SK-N-SH (cell line): ENCODE measurements around the gene NCSTN. TPM values are rescaled to one million over a fixed set of nuclear protein-coding genes. Genes with fewer than 3 reads are reported as not detected.
A peak's percentile ranks its signal among the peaks of the same experiment; 100 is the strongest.

Experiments used
- CTCF ChIA-PET: fragments of 300-600, 350-600 bp; formaldehyde crosslinking; extraction: SDS; loops from one replicate; lab custom pipeline; 2021; lab: Yijun Ruan, JAX
- POLR2A ChIA-PET: fragments of 350-600 bp; sonication (Branson Sonifier 250); formaldehyde crosslinking; extraction: SDS; loops from one replicate; lab custom pipeline; 2020; ENCODE audit warnings: antibody characterized with exemption, inconsistent platforms; lab: Yijun Ruan, JAX
- DNase-seq: peaks from one replicate; pipeline ENCODE4 v3.0.0; 2012
- H2AFZ ChIP-seq: fragments of 200-600 bp; sonication (generic); 2 replicates; pipeline ENCODE4 v1.8.1; 2016; ENCODE audit warnings: antibody characterized with exemption, mild to moderate bottlenecking, low read depth
- H3F3A ChIP-seq: fragments of 200-600 bp; sonication (generic); replicated peaks from 2 replicates; pipeline ENCODE3; 2016; ENCODE audit warnings: antibody characterized with exemption, mild to moderate bottlenecking; ENCODE audit not compliant: insufficient read depth
- H3K27ac ChIP-seq, 2 experiments: fragments of 200-500 bp in 1 of 2; fragments of 200-600 bp in 1 of 2; sonication (Bioruptor generic) in 1 of 2; sonication (generic), shearing (Covaris generic) in 1 of 2; 2 replicates each; pipeline versions ENCODE4 v1.5.1 to v1.6.1; 2014 to 2016; ENCODE audit warnings: low read depth in 2 of 2, inconsistent platforms in 1 of 2, low read length in 1 of 2, mild to moderate bottlenecking in 1 of 2, mixed read lengths in 1 of 2
- H3K27me3 ChIP-seq: fragments of 200-600 bp; sonication (generic), shearing (Covaris generic); 2 replicates; pipeline ENCODE4 v1.6.1; 2016; ENCODE audit warnings: mixed run types; ENCODE audit not compliant: insufficient read depth
- H3K36me3 ChIP-seq, 2 experiments: fragments of 200-500 bp in 1 of 2; fragments of 200-600 bp in 1 of 2; sonication (Bioruptor generic) in 1 of 2; sonication (generic) in 1 of 2; replicated peaks in 1 of 2; 2 replicates each; pipeline versions ENCODE3 to v1.5.1; 2014 to 2016; ENCODE audit warnings: low read length in 1 of 2, mild to moderate bottlenecking in 1 of 2; ENCODE audit not compliant: insufficient read depth in 2 of 2, control insufficient read depth in 1 of 2
- H3K4me1 ChIP-seq, 2 experiments: fragments of 200-500 bp in 1 of 2; fragments of 200-600 bp in 1 of 2; sonication (Bioruptor generic) in 1 of 2; sonication (generic), shearing (Covaris generic) in 1 of 2; 2 replicates each; pipeline versions ENCODE4 v1.5.1 to v1.6.1; 2014 to 2016; ENCODE audit warnings: low read depth in 1 of 2, low read length in 1 of 2, mixed run types in 1 of 2; ENCODE audit not compliant: insufficient read depth in 2 of 2, control insufficient read depth in 1 of 2
- H3K4me2 ChIP-seq: fragments of 200-600 bp; sonication (generic), shearing (Covaris generic); 2 replicates; pipeline ENCODE4 v1.6.1; 2017; ENCODE audit warnings: mixed run types
- H3K4me3 ChIP-seq, 2 experiments: fragments of 200-500 bp in 1 of 2; fragments of 200-600 bp in 1 of 2; sonication (Bioruptor generic) in 1 of 2; sonication (generic), shearing (Covaris generic) in 1 of 2; 2 replicates each; pipeline versions ENCODE4 v1.5.1 to v1.8.1; 2014 to 2016; ENCODE audit warnings: low read depth in 2 of 2, inconsistent platforms in 1 of 2, low read length in 1 of 2, mild to moderate bottlenecking in 1 of 2, mixed read lengths in 1 of 2, moderate library complexity in 1 of 2
- H3K79me2 ChIP-seq: fragments of 200-600 bp; sonication (generic); 2 replicates; pipeline ENCODE4 v1.8.1; 2017; ENCODE audit warnings: mild to moderate bottlenecking; ENCODE audit not compliant: insufficient read depth
- H3K9ac ChIP-seq: fragments of 200-600 bp; sonication (generic); 2 replicates; pipeline ENCODE4 v1.6.1; 2017; ENCODE audit warnings: mixed run types
- H3K9me2 ChIP-seq: fragments of 200-600 bp; sonication (generic); 2 replicates; pipeline ENCODE4 v1.6.1; 2017; ENCODE audit warnings: mixed run types
- H3K9me3 ChIP-seq: fragments of 200-600 bp; sonication (generic); 2 replicates; pipeline ENCODE4 v1.6.1; 2017; ENCODE audit warnings: mixed run types, mild to moderate bottlenecking, moderate library complexity
- H4K20me1 ChIP-seq: fragments of 200-600 bp; sonication (generic); 2 replicates; pipeline ENCODE4 v1.6.1; 2017; ENCODE audit warnings: mild to moderate bottlenecking, mixed run types; ENCODE audit not compliant: insufficient read depth
- CHD2 ChIP-seq: fragments of 150-350 bp; IDR thresholded peaks from 2 replicates; pipeline ENCODE4 v1.6.1; 2018; ENCODE audit warnings: low read length; ENCODE audit not compliant: partially characterized antibody
- ELF1 ChIP-seq: IDR thresholded peaks from 2 replicates; pipeline ENCODE4 v1.4.0; 2012
- FOSL2 ChIP-seq: IDR thresholded peaks from 2 replicates; pipeline ENCODE4 v1.4.0; 2012; ENCODE audit warnings: low read depth, mild to moderate bottlenecking, moderate library complexity, borderline replicate concordance
- MXI1 ChIP-seq: IDR thresholded peaks from 2 replicates; pipeline ENCODE4 v1.6.1; 2012; ENCODE audit warnings: mild to moderate bottlenecking, low read depth, low read length, improper control_type of control experiment
- NFIC ChIP-seq: IDR thresholded peaks from 2 replicates; pipeline ENCODE4 v1.4.0; 2012; ENCODE audit warnings: borderline replicate concordance
- NRF1 ChIP-seq: IDR thresholded peaks from 2 replicates; pipeline ENCODE4 v1.6.1; 2012; ENCODE audit warnings: low read depth, mild to moderate bottlenecking, low read length
- POLR2AphosphoS5 ChIP-seq: IDR thresholded peaks from 2 replicates; pipeline ENCODE4 v1.6.1; 2012; ENCODE audit warnings: low read depth, low read length
- RCOR1 ChIP-seq: fragments of 150-350 bp; IDR thresholded peaks from 2 replicates; pipeline ENCODE4 v1.6.1; 2017; ENCODE audit warnings: antibody characterized with exemption, low read length
- SIN3A ChIP-seq: IDR thresholded peaks from 2 replicates; pipeline ENCODE4 v1.6.1; 2012; ENCODE audit warnings: low read depth, mild to moderate bottlenecking, low read length, moderate library complexity, borderline replicate concordance
- USF1 ChIP-seq: IDR thresholded peaks from 2 replicates; pipeline ENCODE4 v1.4.0; 2012; ENCODE audit warnings: low read depth, borderline replicate concordance
- WGBS: methylation state at CpG from one replicate; pipeline ENCODE4 v1.1.6; 2017; ENCODE audit warnings: low lambda C conversion rate; 5-methylcytosine and 5-hydroxymethylcytosine counted together
- polyA plus RNA-seq, 3 experiments: library from polyadenylated mRNA; depleted of rRNA; stranded (reverse); fragments of >200 nt; gene quantifications; 2 replicates each; pipeline ENCODE4 v1.2.3, GENCODE V29; 2012
- TF ChIP-seq, protein P1 (sequence below): fragments of 150-350 bp; IDR thresholded peaks from 2 replicates; pipeline ENCODE4 v1.6.1; 2017; ENCODE audit warnings: antibody characterized with exemption, low read length, low read depth, borderline replicate concordance
- TF ChIP-seq, protein P2 (sequence below): IDR thresholded peaks from 2 replicates; pipeline ENCODE4 v1.4.0; 2012; ENCODE audit warnings: low read depth, borderline replicate concordance

The NCSTN gene
- polyA plus RNA-seq, 1 of the 3 experiments (the other 2 are of a cell fraction), result 165 TPM

- DNase-seq, result peak; percentile 86
- Histone ChIP-seq H3K9me2 (no peaks in the 10 kb centered on the region), H3K4me1 (peaks cover 0 to 35% of the 10 kb centered on the region in 2 experiments; a peak in 2 of 4 replicates), H3K79me2 (no peaks in the 10 kb centered on the region), H3K27me3 (no peaks in the 10 kb centered on the region; the same call in 1 of the 2 replicates), H4K20me1 (no peaks in the 10 kb centered on the region), H3K36me3 (no peaks in the 10 kb centered on the region), H3K27ac (peak overlapping the region in 1 of 2 experiments; percentile 84; a peak in 2 of 4 replicates), H3F3A (no peaks in the 10 kb centered on the region), H2AFZ (peak overlapping the region; percentile 96), H3K9ac (peak overlapping the region; percentile 92), H3K4me3 (peak overlapping the region; percentile 95 to 97), H3K4me2 (peak overlapping the region; percentile 86), H3K9me3 (no peaks in the 10 kb centered on the region)
- ChIA-PET CTCF (interaction anchor here (0.9 to 1.0 kb wide), 2 partner anchors 9 to 64 kb away, joined by 3 read pairs; no protein-coding TSS in a partner anchor), POLR2A (interaction anchor here (0.7 to 1.0 kb wide), 2 partner anchors 138 to 192 kb away, joined by 3 to 4 read pairs; partner anchors contain the start of gene DCAF8)
- 9% methylated on average over 49 of the region's 55 CpGs for WGBS
- no peak for TF ChIP-seq USF1
- peak; percentile 51 for TF ChIP-seq CHD2
These were observed 57.7 kb downstream of the NCSTN start for GRCh38 chr1:160400646-160401486.

DNA sequence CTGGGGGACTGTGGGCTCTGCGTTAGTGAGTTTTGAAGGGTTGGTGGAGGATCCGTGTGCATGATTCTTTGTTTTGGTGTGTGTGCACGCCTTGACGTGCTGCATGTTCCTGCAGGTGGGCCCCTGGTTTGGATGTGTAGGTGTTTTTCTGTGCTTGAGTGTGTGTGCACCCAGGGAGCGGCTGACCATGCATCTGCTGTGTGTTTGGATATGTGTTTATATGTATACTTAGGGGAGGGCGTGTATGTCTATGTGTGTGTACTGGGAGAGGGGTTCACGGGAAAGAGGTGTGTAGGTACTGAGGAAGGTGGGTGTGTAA lies 58.3 kb downstream of the NCSTN start:
- peak overlapping the region; percentile 96; the same call in 1 of the 2 replicates for H2AFZ ChIP-seq

More for the DNA sequence above, 58.3 kb downstream of the NCSTN start:
- H3K27ac ChIP-seq, result no peak overlapping the region; a peak in 1 of 4 replicates
- H3K36me3 ChIP-seq, result no peaks in the 10 kb centered on the region
- TF ChIP-seq CHD2, result no peak
- no peak for TF ChIP-seq RCOR1
- TF ChIP-seq NRF1, result no peak
- TF ChIP-seq SIN3A, result no peak
- TF ChIP-seq, protein P1, sequence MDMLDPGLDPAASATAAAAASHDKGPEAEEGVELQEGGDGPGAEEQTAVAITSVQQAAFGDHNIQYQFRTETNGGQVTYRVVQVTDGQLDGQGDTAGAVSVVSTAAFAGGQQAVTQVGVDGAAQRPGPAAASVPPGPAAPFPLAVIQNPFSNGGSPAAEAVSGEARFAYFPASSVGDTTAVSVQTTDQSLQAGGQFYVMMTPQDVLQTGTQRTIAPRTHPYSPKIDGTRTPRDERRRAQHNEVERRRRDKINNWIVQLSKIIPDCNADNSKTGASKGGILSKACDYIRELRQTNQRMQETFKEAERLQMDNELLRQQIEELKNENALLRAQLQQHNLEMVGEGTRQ, result no peak
- TF ChIP-seq MXI1, result no peak; the same call in 1 of the 2 replicates
- no peak for TF ChIP-seq NFIC
- TF ChIP-seq, protein P2, sequence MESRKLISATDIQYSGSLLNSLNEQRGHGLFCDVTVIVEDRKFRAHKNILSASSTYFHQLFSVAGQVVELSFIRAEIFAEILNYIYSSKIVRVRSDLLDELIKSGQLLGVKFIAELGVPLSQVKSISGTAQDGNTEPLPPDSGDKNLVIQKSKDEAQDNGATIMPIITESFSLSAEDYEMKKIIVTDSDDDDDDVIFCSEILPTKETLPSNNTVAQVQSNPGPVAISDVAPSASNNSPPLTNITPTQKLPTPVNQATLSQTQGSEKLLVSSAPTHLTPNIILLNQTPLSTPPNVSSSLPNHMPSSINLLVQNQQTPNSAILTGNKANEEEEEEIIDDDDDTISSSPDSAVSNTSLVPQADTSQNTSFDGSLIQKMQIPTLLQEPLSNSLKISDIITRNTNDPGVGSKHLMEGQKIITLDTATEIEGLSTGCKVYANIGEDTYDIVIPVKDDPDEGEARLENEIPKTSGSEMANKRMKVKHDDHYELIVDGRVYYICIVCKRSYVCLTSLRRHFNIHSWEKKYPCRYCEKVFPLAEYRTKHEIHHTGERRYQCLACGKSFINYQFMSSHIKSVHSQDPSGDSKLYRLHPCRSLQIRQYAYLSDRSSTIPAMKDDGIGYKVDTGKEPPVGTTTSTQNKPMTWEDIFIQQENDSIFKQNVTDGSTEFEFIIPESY, result no peak
- TF ChIP-seq FOSL2, result no peak
- no peak for TF ChIP-seq ELF1
- no peak for TF ChIP-seq POLR2AphosphoS5
- no peaks in the 10 kb centered on the region for H3F3A ChIP-seq
- ChIA-PET CTCF (interaction anchor here (1.0 kb wide), 1 partner anchor 65 kb away, joined by 3 read pairs; no protein-coding TSS in a partner anchor), POLR2A (no interaction called here)
- H4K20me1 ChIP-seq, result no peaks in the 10 kb centered on the region
- no peaks in the 10 kb centered on the region for H3K9me3 ChIP-seq
- peak overlapping the region; percentile 95 to 97 for H3K4me3 ChIP-seq
- no peak for DNase-seq
- no peaks in the 10 kb centered on the region for H3K9me2 ChIP-seq
- peak overlapping the region; percentile 92 for H3K9ac ChIP-seq
- H3K27me3 ChIP-seq, result no peaks in the 10 kb centered on the region; the same call in 1 of the 2 replicates
- H3K79me2 ChIP-seq, result no peaks in the 10 kb centered on the region
- WGBS, result 73% methylated on average over 5 of the region's 7 CpGs
- peaks cover 0 to 35% of the 10 kb centered on the region in 2 experiments; a peak in 2 of 4 replicates for H3K4me1 ChIP-seq
- H3K4me2 ChIP-seq, result peak overlapping the region; percentile 86
